ENCODE measurements around the gene HOXA4.

HOXA4 gene

DNA sequence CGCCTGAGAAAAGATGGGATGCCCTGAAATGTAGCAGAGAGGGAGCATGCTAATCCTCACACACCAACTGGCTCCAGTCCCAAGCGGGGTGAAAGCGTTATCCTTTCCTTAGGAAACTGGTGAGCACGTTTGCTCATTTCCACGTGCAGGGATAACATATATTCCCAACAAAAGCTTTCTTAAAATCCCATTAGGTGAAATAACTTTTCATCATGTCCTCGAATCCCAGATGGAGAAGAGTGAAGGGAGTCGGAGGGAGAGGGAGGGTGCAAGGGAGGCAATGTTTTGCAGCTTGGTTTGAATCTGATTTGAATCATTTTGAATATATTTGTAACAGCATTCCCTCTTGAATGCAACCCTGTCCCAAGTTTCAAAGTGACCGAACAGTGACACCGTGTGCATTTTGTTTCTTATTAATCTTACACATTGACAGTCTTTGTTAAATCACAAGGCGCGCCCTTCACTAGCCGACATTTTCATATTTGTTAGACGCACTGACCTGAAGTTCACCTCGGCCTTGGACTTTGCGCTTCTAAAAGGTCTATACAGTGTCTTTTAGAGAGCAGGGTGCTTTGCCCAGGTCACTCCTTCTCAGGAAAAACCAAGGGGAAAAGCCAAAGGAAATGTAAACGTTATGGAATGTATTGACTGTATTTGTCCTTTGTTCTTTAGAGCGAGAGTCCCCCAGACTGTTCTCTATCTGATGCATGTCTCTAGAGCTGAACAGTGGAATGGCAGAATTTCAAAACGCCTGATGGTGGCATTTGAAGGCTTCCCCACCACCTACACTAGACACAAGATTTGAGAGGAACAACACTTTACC is 3.1 kb upstream of the HOXA4 start:
- in situ Hi-C loops (cut with MboI; ENCODE audit: low sequenced_read_pairs), result no loop called here

DNA sequence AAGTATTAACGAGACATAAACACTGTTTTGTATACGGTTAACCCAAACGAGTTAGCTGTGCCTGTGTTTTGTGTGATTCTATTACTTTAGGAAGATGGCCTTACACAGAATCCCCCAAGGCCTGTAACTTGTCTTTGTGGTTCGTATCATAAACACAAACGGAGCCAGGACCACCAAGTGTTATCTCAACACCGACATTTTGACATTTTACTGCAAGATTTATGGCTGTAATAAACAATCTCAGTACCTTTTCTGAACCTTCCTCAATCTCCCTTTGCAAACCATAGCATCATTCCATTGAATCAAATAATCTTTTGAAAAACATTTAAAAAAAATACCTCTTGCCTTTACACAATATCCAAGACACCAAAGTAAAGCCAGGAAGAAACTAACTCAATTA is 2.4 kb upstream of the HOXA4 start:
- in situ Hi-C loops (cut with MboI; ENCODE audit: low sequenced_read_pairs), result no loop called here

DNA sequence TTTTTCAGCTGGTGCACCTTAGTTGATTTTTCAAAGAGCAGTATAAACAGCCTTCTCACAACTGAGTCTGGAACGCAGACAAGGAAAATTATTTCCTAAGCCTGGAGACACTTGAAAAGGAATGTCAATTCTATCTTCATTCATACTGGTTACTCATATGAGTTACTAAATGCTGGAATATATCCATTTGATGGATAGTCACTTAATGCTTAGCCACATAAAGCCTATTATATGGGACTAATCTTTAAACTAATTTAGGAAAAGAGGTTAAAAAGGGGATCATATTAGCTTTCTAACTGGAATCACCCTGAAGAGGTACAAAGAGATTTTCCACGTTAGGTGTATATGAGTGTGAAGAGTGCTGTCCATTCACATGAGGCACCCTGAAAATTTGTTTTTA is 1.7 kb upstream of the HOXA4 start:
- in situ Hi-C loops (cut with MboI; ENCODE audit: low sequenced_read_pairs), result no loop called here

DNA sequence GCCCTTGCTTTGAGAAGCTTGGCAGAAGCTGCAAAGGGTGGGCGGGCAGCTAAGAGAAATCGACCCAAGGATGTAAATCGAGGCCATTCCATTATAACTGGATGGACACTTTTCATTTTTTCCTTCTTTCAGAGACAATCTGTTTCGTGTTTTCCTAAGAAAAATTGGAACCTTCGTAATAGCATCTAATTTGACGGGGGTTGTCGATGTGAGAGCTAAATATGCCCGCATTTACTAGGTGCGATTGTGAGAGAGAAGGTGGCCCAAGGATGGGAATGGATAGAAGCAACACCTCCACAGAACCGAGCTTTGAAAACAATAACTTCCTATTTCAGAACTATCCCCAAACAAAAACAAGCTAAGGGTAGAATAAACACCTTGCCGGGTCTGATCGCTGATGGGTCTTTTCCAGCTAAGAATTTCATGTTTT is 848 bp upstream of the HOXA4 start:
- in situ Hi-C loops (cut with MboI; ENCODE audit: low sequenced_read_pairs), result no loop called here

DNA sequence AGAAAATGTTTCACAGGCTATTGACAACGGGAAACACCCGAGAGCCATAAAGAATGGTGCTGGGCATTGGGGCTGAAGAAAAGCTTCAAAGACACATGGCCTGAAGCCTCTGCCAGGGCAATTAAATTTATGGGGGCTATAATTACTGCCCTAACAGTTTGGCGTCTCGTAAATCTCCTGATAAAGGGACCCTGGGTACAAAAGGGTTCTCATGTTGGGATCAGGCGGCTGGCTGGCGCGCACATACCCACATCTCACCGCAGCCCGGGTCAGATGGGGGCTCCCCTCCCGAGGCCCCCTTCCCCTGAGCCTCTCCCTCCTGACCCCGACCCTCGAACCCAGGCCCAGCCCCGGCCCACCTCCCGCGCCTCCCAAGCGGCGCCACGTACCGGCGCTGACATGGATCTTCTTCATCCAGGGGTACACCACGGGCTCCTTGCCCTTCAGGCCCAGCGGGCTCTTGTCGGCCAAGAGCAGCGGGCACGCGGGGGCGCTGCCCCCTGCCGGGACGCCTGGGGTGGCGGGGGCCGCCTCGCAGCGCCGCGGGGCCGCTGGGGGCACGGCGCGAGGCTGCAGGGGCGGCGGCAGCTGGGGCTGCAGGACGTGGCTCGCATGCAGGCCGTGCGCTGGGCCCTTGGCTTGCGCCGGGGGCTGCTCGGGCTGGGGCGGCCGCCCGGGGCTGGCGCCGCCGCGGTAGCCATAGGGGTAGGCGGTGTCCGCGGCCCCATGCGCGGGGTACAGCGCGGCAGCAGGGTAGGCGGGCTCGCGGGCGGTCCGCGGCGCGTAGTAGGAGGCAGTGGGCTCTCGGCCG is 623 bp downstream of the HOXA4 start:
- in situ Hi-C loops (cut with MboI; ENCODE audit: low sequenced_read_pairs), result no loop called here

DNA sequence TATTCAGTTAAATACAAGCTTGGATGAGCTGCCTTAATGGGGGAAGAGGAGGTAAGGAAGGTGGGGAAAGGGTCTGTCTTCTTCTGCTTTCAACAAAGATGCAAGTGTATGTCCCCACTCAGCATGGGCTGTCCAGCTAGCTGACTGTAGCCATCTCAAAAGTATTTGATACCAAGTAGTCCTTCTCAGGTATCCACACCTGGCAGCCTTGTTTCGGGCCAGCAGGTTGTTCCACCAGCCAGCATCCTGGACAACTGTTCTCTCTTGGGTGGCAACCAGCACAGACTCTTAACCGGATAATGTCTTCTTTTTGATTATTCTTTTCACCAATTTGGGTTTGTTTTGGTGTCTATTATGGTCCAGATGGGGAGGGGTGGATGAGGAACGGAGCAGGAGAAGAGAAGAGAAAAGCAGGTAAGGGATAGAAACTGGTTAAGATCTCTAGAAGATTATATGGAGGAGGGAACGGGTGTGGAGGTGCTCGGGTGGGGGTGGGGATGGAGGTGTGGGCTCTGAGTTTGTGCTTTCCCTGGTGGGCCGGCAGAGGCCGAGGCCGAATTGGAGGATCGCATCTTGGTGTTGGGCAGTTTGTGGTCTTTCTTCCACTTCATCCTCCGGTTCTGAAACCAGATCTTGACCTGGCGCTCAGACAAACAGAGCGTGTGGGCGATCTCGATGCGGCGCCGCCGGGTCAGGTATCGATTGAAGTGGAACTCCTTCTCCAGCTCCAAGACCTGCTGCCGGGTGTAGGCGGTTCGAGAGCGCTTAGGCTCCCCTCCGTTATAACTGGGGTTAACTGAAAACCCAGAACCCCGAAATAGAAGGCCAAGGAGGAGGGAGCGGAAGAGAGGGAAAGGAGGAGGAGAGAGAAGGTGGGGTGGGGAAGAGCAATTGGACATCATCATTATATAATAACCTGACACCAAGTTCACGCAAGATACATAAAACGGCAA is 1.5 kb downstream of the HOXA4 start:
- in situ Hi-C loops (cut with MboI; ENCODE audit: low sequenced_read_pairs), result no loop called here

DNA sequence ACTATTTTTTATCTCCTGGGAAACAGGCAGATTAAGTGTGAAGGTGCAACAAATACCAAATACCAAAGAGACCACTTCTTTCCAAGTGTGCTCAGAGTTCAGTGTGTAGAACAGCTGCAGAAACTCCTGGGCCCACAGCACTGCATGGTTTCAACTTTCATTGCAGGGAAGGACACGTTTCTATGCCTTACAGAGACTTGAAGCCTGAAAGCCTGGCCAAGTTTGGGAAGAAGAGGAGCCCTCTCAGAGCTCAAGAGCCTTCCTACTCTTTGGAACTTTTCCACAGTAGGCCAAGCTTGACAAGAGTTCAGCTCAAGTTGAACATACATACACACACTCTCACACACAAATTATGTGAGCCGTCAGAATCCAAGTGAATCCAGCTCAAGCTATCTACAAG is 2.5 kb downstream of the HOXA4 start:
- in situ Hi-C loops (cut with MboI; ENCODE audit: low sequenced_read_pairs), result no loop called here

DNA sequence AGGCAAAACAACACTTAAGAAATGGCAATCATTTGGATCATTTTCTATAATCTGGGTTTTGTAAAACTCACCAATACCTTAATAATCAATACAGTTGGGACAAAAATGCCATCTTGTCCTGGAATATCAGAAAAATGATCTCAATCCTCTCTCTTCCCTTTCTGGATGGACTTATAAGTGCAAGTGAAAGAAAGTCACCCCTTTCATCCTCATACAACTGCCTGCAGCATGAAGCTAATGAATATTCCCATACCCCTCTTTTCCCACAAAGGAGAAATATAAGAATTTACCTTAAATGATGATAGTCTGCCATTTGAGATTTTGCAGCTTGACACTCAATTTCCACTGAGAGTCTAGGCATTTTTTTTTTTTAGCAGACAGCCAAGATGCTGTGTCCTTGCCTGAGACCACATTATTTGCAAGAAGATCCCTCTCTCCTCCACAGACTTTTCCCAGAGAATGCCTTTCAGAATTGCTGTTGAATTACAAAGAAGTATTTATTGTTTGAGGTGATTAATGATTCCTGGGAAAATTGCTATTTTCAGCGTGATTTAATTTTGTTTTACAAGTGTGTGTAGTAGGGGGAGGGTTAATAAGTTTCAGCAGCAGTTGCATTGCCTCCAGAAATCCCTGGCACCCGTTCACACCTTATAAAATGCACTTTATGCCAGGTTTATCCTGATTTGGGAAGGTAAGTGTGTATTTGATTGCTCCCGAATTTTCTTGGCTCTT is 3.8 kb downstream of the HOXA4 start:
- in situ Hi-C loops (cut with MboI; ENCODE audit: low sequenced_read_pairs), result no loop called here

DNA sequence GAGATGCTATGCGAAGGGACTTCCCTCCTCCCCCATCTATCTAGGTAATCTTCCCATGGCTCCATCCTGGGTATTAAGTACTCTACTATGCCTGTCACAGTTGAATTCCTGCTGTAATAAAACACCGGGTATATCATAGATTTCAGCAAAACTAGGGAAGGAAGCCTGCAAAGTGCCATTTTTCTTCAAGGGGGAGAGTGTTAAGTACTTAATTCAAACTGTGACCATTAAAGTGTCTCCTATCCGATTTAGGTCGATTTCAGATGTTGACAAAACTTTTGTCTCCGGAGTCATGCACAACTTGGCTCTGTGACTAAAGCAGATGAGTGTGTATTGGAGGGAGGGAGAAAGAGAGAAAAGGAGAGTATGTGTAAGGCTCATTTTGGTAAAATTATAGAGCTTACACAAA is 4.6 kb downstream of the HOXA4 start:
- in situ Hi-C loops (cut with MboI; ENCODE audit: low sequenced_read_pairs), result no loop called here

DNA sequence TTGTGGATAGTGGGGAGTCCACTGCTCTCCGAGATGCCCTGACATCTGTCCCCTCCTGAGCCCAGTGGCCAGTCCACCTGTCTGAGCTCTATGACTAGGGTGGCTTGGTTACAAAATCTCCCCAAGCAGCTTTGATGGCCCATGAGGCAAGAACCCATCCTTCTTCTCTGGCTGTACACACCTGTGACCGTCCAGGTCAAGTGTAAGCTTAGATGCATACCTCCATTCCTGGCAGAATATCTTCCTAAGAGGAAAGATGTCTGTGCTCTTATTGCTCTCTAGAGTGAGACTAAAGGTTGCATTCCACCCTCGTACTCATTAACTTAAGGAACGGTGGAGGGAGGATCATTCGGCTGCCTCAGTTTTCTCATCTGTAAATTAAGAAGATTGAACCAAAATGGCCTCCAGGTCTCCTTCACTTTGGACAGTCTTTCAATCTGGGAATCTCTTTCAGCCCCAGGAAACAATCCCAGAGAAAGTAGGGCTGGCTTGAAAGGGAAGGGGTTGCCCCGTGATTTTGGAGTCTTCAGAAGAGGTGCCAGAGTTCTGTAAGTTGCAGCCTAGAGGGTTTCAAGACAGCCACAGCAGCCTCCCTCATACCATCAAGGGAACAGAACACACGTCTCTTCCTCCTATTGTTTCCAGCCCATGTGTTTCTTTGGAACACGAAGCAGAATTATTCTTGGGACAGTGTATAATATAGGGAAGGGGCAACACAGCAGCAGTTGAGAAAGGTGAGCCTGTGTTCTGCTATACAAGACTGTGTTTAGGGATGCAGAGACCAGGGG is 5.5 kb downstream of the HOXA4 start:
- in situ Hi-C loops (cut with MboI; ENCODE audit: low sequenced_read_pairs), result no loop called here

DNA sequence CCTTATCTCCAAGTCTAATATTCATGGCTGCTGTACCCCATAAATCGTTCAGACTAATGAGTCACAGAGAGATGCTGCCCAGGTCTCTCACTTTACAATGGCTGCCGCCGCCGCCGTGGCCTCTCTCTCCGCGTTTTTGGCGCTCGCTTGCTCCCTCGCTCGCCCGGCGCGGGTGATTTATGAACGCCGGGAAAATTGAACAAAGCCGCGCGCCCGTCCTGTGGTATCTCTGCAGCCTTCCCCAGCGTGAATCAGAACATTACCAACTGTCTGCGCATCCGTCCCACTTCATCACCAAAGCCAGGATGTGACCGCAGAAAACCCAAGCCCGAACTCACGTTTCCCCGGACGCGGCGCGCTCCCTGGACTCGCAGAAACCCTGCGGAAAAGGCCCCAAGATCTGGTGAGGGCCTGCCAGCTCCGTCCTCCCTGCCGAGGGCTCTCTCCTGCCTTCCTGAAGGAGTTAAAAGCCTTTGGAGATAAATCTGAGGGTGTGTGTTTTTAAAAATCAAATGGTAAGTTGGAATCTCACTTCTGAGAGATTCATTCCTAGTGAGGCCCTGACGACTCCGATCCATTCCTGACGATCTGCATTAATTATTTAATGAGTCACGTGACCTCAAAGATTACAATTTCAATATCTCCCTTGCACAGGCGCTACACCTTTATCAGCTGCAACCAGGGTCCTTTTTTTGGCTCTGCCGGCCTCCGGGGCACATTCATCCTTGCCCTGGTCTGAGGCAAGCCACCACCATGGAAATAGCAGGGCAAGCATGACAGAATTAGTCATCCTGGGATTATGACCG is 6.3 kb downstream of the HOXA4 start:
- in situ Hi-C loops (cut with MboI; ENCODE audit: low sequenced_read_pairs), result no loop called here

DNA sequence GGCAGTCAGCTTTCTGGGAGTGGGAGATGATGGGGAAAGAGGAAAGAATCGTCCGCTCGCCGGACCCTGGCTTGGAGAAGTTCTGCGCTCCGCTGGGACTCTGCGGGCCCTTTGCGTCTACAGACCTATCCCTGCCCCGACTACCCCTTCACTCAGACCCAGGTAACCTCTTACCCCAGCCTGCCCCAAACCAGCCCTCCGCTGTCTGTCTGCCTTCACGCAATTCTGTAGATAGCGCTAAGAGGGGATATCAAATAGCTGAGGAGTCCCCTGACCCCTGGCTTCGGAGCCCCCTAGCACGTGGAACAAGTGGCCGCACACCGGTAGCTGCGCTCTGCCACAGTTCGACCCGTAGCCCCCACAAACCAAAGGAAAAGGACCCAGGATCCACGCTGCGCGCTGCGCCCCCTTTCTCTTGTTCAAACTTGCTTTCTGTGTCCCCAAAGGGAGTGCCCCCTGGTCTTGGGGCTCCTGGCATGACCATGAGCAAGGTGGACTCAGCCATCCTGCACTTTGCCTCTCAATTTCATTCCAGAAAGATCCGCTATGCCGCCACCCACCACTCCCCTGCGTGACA is 7.0 kb downstream of the HOXA4 start:
- in situ Hi-C loops (cut with MboI; ENCODE audit: low sequenced_read_pairs), result no loop called here

DNA sequence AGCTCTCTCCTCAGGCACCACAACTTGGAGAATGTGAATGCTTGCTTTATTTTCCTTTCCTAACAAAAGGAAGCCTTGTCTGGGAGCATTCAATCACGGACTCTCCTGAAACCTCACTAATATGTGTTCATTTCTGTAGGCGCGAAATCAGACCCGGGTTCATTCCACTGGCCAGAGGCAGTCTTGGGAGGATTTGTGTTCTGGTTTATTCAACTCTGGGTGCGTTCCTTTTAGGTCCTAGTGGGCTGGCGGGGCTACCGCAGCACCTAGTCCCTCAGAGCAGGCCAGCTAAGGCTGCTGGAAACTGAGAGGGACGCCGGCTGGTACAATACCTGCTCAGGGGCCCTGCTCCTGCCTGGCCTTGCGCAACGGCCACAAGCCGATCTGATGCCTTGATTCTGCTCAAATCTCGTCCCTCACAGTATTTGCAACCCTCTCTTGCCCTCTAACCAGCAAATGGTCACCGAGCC is 7.5 kb downstream of the HOXA4 start:
- in situ Hi-C loops (cut with MboI; ENCODE audit: low sequenced_read_pairs), result no loop called here

DNA sequence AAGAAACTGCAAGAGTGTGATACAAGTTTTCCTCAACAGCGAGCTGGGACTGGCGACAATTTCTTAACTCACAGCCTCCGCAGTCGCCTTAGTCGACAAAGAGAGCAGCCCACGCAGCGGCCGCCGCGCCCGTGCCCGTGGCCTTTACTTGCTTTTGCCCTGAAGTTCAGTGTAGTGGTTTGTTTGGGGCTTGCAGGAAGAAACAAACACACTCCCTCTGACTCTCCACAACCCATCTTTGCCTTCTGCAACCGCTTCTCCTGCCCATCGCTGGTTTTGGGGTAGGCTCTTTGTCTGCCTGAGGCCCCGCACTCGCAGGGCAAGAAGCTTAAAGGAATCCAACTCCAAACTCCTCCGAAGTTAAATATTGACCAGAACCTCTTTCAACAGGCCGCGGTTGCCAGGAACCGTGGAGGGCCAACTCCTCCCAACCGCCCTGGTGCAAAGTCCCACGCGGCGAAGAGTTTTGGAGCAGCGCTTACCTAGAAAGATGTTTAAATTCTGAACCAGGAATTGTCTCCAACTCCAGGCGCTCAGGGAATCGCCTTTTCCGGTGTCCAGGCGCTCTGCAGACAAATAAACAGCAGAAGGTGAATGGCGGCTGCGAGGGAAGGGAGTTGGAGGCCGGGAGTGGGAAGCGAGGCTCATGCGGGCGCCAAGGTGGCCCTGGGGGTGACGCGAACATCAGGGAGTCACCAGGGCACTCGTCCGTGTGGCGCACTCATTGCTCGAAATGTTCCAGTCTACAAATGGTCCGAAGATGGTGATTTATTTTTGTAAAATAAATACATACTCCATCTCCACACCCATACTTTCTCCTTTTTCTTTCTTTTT is 8.3 kb downstream of the HOXA4 start:
- in situ Hi-C loops (cut with MboI; ENCODE audit: low sequenced_read_pairs), result no loop called here

DNA sequence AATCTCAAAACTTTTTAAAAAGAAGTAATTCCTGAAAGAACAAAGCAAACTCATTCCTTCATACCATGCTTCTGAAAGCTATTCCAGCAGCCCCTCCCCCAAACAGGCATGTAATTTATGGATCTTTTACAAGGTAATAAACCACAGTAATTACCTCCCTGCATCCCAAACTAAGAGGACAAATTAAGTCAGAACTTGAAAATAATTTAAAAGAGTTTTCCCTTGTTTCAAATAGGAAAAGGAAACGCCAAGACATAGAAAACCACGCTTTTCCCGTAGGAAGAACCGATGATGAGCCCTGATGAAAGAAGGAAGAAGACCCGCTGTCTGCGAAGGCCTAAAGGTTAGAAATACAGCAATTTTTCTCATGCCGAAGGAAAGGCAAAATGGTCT is 8.9 kb downstream of the HOXA4 start:
- in situ Hi-C loops (cut with MboI; ENCODE audit: low sequenced_read_pairs), result no loop called here

DNA sequence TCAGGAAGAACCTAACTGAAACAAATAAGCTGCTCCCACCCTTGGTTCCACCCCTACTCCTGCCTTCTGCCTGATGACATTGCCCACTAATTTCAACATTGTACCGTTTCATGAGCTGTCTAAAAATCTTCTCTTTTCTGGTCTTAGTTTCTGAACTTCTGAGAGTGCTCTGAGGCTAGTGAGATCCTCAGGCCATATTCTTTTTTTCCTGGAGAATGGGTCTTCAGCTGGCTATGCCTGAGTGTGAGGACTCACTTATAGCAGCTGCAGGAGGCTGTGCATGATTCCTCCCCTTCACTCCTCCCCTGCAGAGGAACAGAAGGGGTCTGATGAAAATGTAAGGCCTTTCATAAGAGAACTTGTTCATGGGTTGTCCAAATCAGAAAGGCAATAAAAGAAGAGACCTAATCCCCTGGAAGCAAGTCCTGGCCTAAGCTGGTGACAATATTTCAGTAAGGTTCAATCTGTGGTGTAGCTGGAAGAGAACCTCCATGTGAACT is 11.1 kb downstream of the HOXA4 start:
- in situ Hi-C loops (cut with MboI; ENCODE audit: low sequenced_read_pairs), result no loop called here

DNA sequence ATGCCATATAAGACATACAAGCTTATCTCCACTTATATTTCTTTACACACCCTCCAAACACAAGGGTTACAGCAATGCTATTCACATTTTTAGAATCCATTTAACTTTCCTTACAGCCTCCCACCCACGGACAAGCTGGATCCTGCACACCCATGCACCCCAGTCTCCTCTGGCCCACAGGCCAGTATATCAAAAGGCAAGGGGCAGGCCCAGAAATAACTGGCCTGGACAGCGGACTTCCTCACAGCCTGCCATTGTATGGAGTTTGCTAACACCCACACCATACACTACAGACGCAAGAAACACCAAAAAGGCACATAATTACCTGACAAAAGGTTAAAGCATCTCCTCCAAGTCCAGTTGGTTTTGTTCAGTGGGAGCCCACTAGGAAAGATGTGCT is 12.0 kb downstream of the HOXA4 start:
- in situ Hi-C loops (cut with MboI; ENCODE audit: low sequenced_read_pairs), result no loop called here

Measured in hTERT RPE-1 (cell line).